Upper lobe of left lung (tissue), 6 donors: Measurements from ENCODE around the gene PGM2L1. TPM values are rescaled to one million over a fixed set of nuclear protein-coding genes. Genes with fewer than 3 reads are reported as not detected.

Experiments used
- ATAC-seq, 2 donors: fragments of 200-7000 bp; cut with Tn5 transposase; one replicate each; pipeline ENCODE4 v1.9.1; 2022; ENCODE audit warnings: mild to moderate bottlenecking in 2 of 2, moderate library complexity in 2 of 2; ENCODE audit not compliant: low FRiP score in 2 of 2
- DNase-seq, 2 donors: peaks; one replicate each; pipeline ENCODE4 v3.0.0-alpha.2; 2019 to 2020
- H3K27ac ChIP-seq, 4 donors: fragments of 200-600 bp; sonication (generic); one replicate each; pipeline ENCODE4 v1.5.1; 2016 to 2019
- H3K27me3 ChIP-seq, 4 donors: fragments of 200-600 bp; sonication (generic); one replicate each; pipeline ENCODE4 v1.5.1; 2017 to 2019
- H3K36me3 ChIP-seq, 4 donors: fragments of 200-600 bp; sonication (generic); one replicate each; pipeline ENCODE4 v1.5.1; 2016 to 2019
- H3K4me1 ChIP-seq, 4 donors: fragments of 200-600 bp; sonication (generic); one replicate each; pipeline ENCODE4 v1.5.1; 2018 to 2019
- H3K4me3 ChIP-seq, 4 donors: fragments of 200-600 bp; sonication (generic); one replicate each; pipeline ENCODE4 v1.5.1; 2017 to 2019; ENCODE audit warnings: mild to moderate bottlenecking in 2 of 4, moderate library complexity in 1 of 4
- H3K9me3 ChIP-seq, 4 donors: fragments of 200-600 bp; sonication (generic); one replicate each; pipeline ENCODE4 v1.5.1; 2018 to 2019
- CTCF ChIP-seq, 6 experiments: fragments of 450-650 bp in 4 of 6; fragments of 200-600 bp in 2 of 6; sonication (generic) in 2 of 6; IDR thresholded peaks; one replicate each; pipeline ENCODE4 v1.5.1; 2016 to 2019; ENCODE audit warnings: antibody characterized with exemption in 6 of 6
- EP300 ChIP-seq, 4 donors: sonication (generic); formaldehyde crosslinking; IDR thresholded peaks; one replicate each; pipeline ENCODE4 v1.5.1; 2017; ENCODE audit warnings: antibody characterized with exemption in 4 of 4, control low read depth in 2 of 4
- POLR2A ChIP-seq, 4 donors: fragments of 450-650 bp; IDR thresholded peaks; one replicate each; pipeline ENCODE4 v1.5.1; 2016 to 2017; ENCODE audit warnings: antibody characterized with exemption in 4 of 4, mild to moderate bottlenecking in 2 of 4
- POLR2AphosphoS5 ChIP-seq, 2 donors: sonication (generic); formaldehyde crosslinking; IDR thresholded peaks; one replicate each; pipeline ENCODE4 v1.5.1; 2017; ENCODE audit warnings: antibody characterized with exemption in 2 of 2
- WGBS, 2 donors: methylation state at CpG; one replicate each; pipeline ENCODE4 v1.1.5; 2017 to 2018; 5-methylcytosine and 5-hydroxymethylcytosine counted together
- total RNA-seq, 6 donors: library from RNA; depleted of rRNA in 4 of 6; stranded (reverse); fragments of >200 nt in 4 of 6; gene quantifications; one replicate each; pipeline versions ENCODE4 v1.1.0 to v1.2.1, GENCODE V29; 2016 to 2021
- donor health status: DM: no; HTN: no; CAD: no; lungs with moderate emphysema.
- donor health status: DM: no; HTN: yes; CAD: no; lungs with severe emphysema.

Gene PGM2L1
- total RNA-seq, 6 donors from 2014 or later, result 1.0 to 8.8 (median 5.8) TPM

GRCh38 chr11:74320538-74320937 lies 77.7 kb downstream of the PGM2L1 start:
- Histone ChIP-seq H3K27ac (no peak overlapping the region), H3K36me3 (no peaks in the 10 kb centered on the region), H3K27me3 (no peaks in the 10 kb centered on the region), H3K4me1 (peaks cover 7 to 15% (median 8%) of the 10 kb centered on the region in 4 donors), H3K9me3 (peaks cover 8 to 13% (median 8%) of the 10 kb centered on the region in 4 donors), H3K4me3 (no peak overlapping the region)
- ATAC-seq (no peak), DNase-seq (no peak)
- TF ChIP-seq POLR2A (IDR thresholded peaks at IDR 0.05) (no peak), EP300 (IDR thresholded peaks at IDR 0.05) (no peak), POLR2AphosphoS5 (IDR thresholded peaks at IDR 0.05) (no peak), CTCF (IDR thresholded peaks at IDR 0.05) (no peak)
- WGBS, 2 donors, result 51 to 68% methylated on average over 2 of the region's 2 CpGs

DNA sequence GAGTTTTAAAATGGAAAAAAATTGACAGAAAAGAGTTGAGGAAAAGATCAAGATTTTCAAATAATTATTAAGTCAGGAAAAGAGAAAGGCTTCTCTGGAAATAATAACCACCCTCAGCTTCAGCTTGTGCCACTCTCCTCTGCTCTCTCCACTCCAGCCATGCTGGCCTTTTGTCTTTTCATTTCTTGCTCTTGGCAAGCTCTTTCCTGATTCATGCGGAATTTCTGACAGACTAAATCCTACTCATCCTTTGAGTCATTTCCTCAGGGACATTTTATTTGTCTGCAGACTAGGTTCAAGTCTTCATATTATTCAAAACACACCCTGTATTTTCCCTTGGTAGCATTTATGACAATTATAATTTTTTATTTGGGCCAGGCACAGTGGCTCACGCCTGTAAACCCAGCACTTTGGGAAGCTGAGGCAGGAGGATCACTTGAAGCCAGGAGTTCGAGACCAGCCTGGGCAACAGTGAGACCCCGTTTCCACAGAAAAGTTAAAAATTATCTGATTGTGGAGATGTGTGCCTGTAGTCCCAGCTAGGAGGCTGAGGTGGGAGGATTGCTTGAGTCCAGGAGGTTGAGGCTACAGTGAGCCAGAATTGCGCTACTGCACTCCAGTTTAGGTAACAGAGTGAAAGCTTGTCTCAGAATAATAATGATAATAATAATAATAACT lies 79.0 kb downstream of the PGM2L1 start:
- TF ChIP-seq EP300 (IDR thresholded peaks at IDR 0.05), result no peak
- TF ChIP-seq POLR2A (IDR thresholded peaks at IDR 0.05), result no peak
- TF ChIP-seq POLR2AphosphoS5 (IDR thresholded peaks at IDR 0.05), result no peak
- TF ChIP-seq CTCF (IDR thresholded peaks at IDR 0.05), result no peak
- Histone ChIP-seq H3K27ac (no peak overlapping the region), H3K27me3 (no peaks in the 10 kb centered on the region), H3K4me1 (peaks cover 5 to 12% (median 8%) of the 10 kb centered on the region in 4 donors), H3K36me3 (no peaks in the 10 kb centered on the region), H3K4me3 (no peak overlapping the region), H3K9me3 (peaks cover 8 to 13% (median 8%) of the 10 kb centered on the region in 4 donors)
- WGBS, 2 donors, result 76 to 86% methylated on average over 5 of the region's 5 CpGs
- DNase-seq (no peak), ATAC-seq (peak in 1 of 2 donors; percentile 86)

DNA sequence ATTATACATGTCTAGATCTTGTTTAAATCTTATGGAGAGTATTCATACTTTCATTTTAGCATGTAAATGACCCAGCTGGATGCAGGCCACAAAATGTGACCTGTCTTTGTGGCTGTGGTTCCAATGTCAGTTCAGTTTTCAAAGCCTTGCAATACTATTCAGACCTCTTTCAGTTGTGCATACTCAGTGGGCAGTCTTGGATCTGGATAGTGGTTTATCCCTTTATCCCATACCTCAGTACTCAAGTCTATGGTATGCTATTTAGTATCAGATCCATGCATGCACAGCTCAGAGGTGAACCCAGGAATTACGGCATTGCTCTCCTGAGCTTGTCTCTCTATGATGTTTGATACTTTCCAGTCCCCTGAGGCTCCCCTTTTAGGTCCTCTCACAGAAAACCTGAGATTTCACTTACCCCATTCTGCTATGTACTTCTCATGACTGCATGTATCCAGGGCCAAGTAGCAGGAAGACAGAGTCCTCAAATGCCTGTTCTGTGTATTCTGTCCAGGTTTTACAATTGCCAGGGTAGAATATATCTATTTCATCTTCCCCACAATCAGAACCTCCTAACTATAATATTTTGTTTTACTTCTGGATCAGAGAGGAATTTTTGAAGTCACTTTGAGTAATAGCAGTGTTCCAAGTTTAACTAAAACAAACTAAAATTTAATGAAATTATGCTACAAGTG lies 79.8 kb downstream of the PGM2L1 start:
- no peak for TF ChIP-seq EP300 (IDR thresholded peaks at IDR 0.05)
- TF ChIP-seq POLR2AphosphoS5 (IDR thresholded peaks at IDR 0.05), result no peak
- TF ChIP-seq POLR2A (IDR thresholded peaks at IDR 0.05), result no peak
- TF ChIP-seq CTCF (IDR thresholded peaks at IDR 0.05), result no peak
- H3K4me1 ChIP-seq, result peaks cover 5 to 12% (median 8%) of the 10 kb centered on the region in 4 donors
- no peaks in the 10 kb centered on the region for H3K36me3 ChIP-seq
- DNase-seq, result no peak
- no peak for ATAC-seq
- H3K27me3 ChIP-seq, result no peaks in the 10 kb centered on the region
- peaks cover 8 to 13% (median 8%) of the 10 kb centered on the region in 4 donors for H3K9me3 ChIP-seq
- no peak overlapping the region for H3K27ac ChIP-seq
- H3K4me3 ChIP-seq, result no peak overlapping the region
- WGBS, 2 donors, result 83 to 100% methylated on average over 1 of the region's 1 CpG

DNA sequence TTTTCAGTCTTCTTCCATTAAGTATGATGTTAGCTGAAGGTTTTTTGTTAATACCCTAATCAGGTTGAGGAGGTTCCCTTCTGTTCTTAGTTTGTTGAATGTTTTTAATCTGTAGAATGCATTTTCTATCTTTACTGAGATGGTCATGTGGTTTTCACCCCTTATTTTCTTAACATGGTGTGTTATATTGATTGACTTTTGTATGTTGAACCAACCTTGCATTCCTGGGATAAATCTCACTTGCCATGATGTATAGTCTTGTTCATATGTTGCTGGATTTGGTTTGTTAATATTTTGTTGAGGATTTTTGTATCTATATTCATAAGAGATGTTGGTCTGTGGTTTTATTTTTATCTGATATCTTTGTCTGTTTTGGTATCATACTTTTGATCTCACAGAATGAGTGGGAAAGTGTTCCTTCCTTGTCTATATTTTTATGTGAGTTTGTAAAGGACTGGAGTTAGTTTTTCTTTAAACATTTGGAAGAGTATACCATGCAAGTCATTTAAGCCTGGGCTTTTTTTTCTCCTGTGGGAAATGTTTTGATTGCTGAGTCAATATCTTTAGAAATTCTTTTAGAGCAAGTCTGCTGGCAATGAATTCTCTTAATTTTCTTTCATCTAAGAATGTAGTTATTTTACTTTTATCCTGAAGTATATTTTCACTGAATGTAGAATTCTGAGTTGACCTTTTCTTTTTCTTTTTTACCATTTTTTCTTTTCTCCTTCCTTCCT lies 81.3 kb downstream of the PGM2L1 start:
- Histone ChIP-seq H3K27me3 (peaks cover 0 to under 1% (median 0%) of the 10 kb centered on the region in 4 donors), H3K4me3 (no peak overlapping the region), H3K36me3 (no peaks in the 10 kb centered on the region), H3K9me3 (peaks cover 8 to 13% (median 8%) of the 10 kb centered on the region in 4 donors), H3K4me1 (peaks cover 3 to 6% (median 5%) of the 10 kb centered on the region in 4 donors), H3K27ac (no peak overlapping the region)
- ATAC-seq (no peak), DNase-seq (no peak)
- TF ChIP-seq CTCF (IDR thresholded peaks at IDR 0.05), result no peak
- TF ChIP-seq POLR2A (IDR thresholded peaks at IDR 0.05), result no peak
- no peak for TF ChIP-seq POLR2AphosphoS5 (IDR thresholded peaks at IDR 0.05)
- TF ChIP-seq EP300 (IDR thresholded peaks at IDR 0.05), result no peak
